GM18858 (cell line): Measurements from ENCODE around the gene IL1B.

Experiments used
- ATAC-seq: cut with Tn5 transposase; IDR thresholded peaks from one replicate; pipeline ENCODE4 v1.9.1; 2021; ENCODE audit not compliant: unreplicated experiment

Gene IL1B

GRCh38 chr2:112811276-112811831 is 25.2 kb downstream of the IL1B start:
- ATAC-seq: no peak

DNA sequence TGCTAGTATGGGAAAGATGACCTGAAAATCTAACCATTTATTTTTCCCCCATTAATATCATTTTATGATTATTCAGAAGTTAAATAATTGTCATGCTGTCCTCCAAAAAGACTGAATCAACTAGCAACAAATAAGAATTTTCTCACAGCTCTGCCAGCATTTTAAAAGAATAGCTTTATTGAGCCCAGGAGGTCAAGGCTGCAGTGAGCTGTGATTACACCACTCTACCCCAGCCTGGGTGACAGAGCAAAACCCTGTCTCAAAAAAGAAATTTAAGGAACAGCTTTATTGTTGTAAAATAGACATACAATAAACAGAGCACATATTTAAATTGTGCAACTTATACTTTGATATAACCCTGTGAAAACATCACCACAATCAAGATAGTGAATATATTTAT is 27.5 kb downstream of the IL1B start:
- no peak for ATAC-seq

DNA sequence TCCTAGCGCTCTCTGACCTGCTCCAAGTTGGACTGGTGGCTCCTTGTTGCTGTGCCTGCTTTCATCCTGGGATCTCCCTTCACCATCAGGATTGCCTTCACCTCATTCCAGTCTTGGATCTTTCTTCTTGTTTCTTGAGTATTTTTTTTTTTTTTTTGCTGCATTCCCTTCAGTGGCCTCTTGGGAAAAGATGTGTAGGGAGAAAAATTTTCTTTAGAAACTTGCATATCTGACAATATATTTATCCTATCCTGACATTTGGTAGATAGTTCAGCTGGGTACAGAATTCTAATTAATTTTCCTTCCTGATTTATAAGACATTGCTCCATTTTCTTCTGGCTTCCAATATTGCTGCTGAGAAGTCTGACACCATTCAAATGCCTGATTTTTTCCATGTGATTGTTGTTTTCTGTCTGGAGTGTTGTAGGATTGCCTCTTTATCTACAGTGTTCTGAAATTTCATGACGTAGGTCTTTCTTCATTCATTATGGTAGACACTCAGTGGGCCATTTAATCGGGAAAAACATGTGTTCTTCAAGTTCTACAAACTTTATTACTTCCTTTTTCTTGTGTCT is 29.3 kb downstream of the IL1B start:
- ATAC-seq: no peak

DNA sequence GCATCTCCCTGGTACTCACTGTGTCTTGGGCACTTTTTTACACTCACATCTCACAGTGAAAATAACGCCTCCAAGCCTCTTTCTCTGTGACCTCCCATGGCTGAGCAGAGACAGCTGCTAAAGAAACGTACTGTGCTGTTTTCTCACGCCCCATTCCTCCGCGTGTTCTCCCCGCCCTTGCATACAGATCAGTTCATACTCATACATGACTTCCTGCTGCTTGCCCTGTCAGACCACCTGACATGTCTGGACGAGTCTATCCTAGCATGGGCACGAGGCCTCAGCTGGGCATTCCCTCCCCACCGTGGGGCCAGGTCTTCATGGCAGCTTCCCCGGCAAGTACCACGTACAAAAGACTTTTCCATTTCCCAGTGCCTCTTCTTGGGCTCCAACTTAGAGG is 31.0 kb downstream of the IL1B start:
- ATAC-seq: no peak

DNA sequence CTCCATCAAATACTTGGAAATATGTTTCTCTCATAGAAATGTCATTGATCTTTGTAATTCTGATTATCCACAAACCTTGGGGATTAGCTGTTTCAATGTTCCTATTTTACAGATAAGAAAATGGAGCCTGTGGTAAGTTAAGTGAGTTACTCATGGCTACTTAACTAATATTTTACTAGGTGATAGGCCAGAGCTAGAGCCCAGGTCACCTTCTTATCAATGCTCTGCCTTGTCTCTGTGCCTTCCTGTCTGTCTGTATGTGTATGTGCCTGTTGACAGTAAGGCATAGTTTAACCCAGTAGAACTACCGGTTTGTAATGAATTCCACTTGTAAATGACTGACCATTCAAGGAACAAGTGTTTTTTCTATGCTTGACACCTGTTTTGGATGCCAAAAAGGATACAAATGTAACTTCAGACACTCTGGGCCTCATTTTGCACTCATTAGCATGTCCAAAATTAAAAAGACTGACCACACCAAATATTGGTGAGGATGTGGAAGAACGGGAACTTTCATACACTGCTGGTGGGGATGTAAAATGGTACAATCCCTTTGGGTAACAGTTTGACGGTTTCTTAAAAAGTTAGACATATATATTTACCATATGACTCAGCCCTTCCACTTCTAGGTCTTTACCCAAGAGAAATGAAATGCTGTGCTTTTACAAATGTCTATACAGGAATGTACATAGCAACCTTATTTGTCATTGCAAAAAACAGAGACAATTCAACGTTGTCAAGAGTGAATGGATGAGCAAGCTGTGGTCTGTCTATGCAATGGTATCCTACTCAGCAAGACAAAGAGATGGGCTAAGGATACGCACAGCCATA is 32.7 kb downstream of the IL1B start:
- ATAC-seq: no peak

DNA sequence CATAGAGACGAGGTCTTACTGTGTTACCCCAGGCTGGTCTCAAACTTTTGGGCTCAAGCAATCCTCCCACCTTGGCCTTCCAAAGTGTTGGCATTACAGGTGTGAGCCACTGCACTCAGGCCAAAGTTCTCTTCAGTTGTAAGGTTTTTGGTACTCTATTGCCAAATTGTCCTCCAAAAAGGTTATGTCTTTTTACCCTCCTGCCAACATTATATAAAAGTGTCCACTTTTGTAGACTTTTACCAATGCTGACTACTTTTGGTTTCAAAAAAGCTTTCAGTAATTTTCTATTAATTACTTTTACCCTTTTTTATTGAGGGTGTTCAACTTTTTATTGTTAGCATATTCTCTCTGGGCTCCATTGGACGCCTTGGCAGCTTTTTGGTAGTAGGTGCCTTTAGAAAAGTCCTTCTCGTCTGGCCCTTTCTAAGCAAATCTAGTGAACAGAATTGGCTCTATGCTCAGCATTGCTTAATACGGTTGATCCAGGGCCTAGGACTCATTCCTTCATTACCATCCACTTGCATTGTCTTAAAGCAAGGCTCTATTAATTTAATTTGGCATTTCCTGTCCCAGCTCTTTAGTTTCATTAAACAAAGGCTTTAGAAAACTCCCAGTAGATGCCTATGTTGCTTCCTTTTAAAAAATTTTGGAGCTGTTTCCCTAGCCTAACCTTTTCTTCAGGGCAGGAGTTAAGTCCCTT is 35.5 kb downstream of the IL1B start:
- ATAC-seq: no peak

DNA sequence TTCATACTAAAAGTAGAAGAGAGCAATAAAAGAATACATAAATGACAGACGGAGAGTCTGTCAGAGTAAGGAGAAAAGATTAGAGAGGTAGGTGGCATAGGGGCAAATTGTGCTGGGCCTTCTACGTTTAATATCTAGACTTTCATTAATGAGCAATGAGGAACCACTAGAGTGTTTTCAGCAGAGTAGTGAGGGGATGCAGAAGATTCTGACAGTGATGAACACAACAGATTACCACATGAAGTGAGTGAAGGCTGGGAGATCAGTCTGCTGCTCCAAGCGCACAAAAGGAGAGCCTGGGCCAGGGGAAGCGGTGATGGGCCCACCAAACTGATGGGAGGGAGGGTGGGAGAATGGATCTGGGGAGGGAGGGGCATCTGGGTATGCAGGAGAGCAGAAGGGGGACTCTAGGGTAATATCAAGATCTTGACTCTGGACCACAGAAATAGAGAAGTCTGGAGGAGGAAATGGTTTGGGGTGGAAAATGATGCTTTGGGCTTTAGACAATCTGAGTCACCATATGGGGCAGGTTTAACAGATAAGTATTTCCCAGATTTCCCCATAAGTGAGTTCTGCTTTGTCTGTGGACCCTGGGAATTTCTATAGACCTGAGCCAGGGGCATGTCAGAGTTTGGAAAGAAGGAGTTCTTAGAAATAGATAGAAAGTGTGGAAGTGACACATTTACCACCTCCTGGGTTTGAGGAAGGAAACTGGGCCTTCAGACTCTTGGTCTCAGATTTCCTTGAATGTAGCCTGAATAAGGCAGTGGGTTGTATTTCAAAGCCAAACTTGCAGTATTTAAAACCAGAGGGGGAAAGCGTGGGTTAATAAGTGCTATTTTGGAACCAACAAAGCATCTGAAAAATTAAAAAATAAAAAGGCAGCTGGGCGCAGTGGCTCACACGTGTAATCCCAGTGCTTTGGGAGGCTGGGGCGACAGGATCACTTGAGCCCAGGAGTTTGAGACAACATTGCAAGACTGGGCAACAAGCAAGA is 37.3 kb downstream of the IL1B start:
- no peak for ATAC-seq

DNA sequence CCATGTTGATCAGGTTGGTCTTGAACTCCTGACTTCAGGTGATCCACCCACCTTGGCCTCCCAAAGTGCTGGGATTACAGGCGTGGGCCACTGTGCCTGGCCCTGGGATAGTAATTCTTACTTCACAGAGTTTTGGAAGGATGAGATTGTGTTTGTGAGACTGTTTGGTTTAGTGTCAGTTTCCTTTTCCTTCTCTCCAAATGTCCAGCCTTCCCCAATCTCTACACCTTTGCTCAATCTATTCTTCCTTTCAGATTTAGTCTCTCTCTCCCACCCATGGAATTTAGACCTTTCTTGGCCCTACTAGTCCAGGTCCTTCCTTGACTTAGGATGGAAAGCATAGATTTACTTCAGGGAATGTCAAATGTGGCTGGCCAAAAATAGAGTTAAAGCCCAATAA is 40.1 kb downstream of the IL1B start:
- ATAC-seq: no peak

- ATAC-seq: no peak
These were observed 40.8 kb downstream of the IL1B start for GRCh38 chr2:112795774-112796173.

DNA sequence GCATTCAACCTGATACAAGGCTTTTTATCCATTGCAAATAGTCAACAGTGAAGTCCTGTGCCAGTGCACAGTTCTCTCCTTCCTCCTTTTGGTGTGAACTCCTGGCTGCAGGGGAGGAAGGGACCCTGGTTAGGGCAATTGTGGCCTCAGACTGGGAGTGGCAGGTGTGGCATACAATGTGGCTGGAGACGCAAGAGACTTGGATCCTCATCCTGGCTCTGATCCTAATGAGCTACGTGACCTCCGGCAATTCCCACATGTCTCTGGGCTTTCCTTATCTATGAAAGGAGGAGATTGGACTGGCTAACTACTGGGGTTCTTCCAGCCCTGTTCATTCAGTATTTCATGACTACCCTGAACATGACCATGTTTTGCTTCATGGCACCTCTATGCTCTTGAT is 41.7 kb downstream of the IL1B start:
- ATAC-seq: no peak

- ATAC-seq: no peak
These were observed 42.3 kb downstream of the IL1B start for GRCh38 chr2:112794131-112794733.

- ATAC-seq: no peak
These were observed 43.1 kb downstream of the IL1B start for GRCh38 chr2:112793449-112793978.

GRCh38 chr2:112792419-112792818 is 44.2 kb downstream of the IL1B start:
- no peak for ATAC-seq

GRCh38 chr2:112791693-112792230 is 44.8 kb downstream of the IL1B start:
- ATAC-seq: no peak

DNA sequence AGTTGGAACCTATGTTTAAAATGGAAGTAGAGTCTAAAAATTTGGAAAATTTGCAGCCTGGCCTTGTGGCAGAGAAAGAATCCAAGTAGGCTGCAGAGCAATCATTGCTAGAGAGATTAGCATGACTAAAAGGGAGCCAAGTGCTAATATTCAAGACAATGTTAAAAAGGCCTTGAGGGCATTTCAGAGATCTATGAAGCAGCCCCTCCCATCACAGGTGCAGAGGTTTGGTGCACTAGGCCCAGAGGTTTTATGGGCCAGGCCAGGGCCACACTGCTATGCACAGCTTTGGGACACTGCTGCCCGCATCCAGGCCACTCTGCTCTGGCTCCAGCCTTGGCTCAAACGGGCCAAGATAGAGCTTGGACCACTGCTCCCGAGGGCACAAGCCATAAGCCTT is 45.6 kb downstream of the IL1B start:
- ATAC-seq: no peak

DNA sequence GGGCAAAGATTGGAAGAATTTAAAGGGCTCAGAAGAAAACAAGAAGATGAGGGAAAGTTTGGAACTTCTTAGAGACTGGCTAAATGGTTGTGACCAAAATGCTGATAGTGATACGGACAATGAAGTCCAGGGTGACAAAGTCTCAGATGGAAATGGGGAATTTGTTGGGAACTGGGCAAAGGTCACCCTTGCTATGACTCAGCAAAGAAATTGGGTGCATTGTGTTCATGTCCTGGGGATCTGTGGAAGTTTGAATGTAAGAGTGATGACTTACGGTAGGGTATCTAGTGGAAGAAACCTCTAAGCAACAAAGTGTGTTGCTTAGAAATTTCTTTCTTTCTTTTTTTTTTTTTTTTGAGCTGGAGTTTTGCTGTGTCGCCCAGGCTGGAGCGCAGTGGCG is 46.3 kb downstream of the IL1B start:
- ATAC-seq: no peak

DNA sequence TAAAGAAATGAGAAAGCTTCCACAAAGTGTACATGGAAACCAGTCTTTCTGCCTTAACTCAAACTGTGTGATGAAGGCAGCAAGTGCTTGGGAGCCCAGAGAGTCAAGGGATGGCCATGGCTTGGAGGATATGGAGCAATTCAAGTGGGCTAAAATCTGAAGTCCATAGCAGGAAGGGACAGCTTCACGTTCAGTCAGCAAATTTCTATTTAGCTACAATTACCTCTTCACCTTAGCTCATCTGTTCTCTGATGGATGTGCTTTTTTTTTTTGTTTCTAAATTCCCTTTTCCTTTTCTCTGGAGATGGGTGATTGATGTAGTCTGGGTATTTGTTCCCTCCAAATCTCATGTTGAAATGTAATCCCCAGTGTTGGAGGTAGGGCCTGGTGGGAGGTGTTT is 47.4 kb downstream of the IL1B start:
- ATAC-seq: no peak

GRCh38 chr2:112788653-112789052 is 47.9 kb downstream of the IL1B start:
- no peak for ATAC-seq

- ATAC-seq: no peak
These were observed 48.7 kb downstream of the IL1B start for GRCh38 chr2:112787729-112788393.
